Tracheal epithelial cell (primary cell): ENCODE data around the gene C9orf50. TPM values are rescaled to one million over a fixed set of nuclear protein-coding genes. Genes with fewer than 3 reads are reported as not detected.

ENCODE experiments used
- total RNA-seq: library from RNA; depleted of rRNA; stranded (reverse); fragments of >200 nt; gene quantifications from 2 replicates; pipeline ENCODE4 v1.2.1, GENCODE V29; 2014

C9orf50 gene
- total RNA-seq, result not detected in 2 replicates

GRCh38 chr9:129620669-129621295 is at the start of gene C9orf50:
Gene C9orf50 (minus strand): TSS chr9:129621101. CDS start chr9:129620574, 527 bp downstream.

GRCh38 chr9:129665389-129665775 is 44.5 kb upstream of the C9orf50 start, which contains the start of gene PRRX2:
Gene PRRX2 (plus strand): TSS chr9:129665647. CDS start chr9:129665868, 221 bp downstream.

GRCh38 chr9:129641750-129642585 is 21.1 kb upstream of the C9orf50 start, which contains the start of gene ASB6:
Gene ASB6 (minus strand): TSS chr9:129642151. CDS start chr9:129641999, 152 bp downstream.

GRCh38 chr9:129626079-129626624 is 5.3 kb upstream of the C9orf50 start, which contains the start of gene NTMT1:
Gene NTMT1 (plus strand): TSS chr9:129626163. CDS start chr9:129632704, 6,541 bp downstream.

Other genes with a start within 250 kb of the C9orf50 start
- 26.6 and 32.3 TPM in 2 replicates for gene NTMT1, start 5.1 kb upstream of the C9orf50 start, total RNA-seq
- 13.0 and 18.1 TPM in 2 replicates for gene ASB6, start 21.1 kb upstream of the C9orf50 start, total RNA-seq
- gene PRRX2, start 44.5 kb upstream of the C9orf50 start, total RNA-seq, result 0.24 TPM in 1 of 2 replicates, not detected in the other
- gene PTGES, start 131.9 kb upstream of the C9orf50 start, total RNA-seq, result 20.5 and 25.8 TPM in 2 replicates
- 19.4 and 19.8 TPM in 2 replicates for gene TOR1B, start 182.1 kb upstream of the C9orf50 start, total RNA-seq
- gene TOR1A, start 203.0 kb upstream of the C9orf50 start, total RNA-seq, result 23.9 and 36.4 TPM in 2 replicates
- gene C9orf78, start 214.2 kb upstream of the C9orf50 start, total RNA-seq, result 31.1 and 31.6 TPM in 2 replicates
- gene USP20, start 214.4 kb upstream of the C9orf50 start, total RNA-seq, result 6.0 and 6.6 TPM in 2 replicates